Peyer's patch (tissue), 4 donors: ENCODE measurements around the gene RPAP3. TPM values are rescaled to one million over a fixed set of nuclear protein-coding genes. Genes with fewer than 3 reads are reported as not detected.

ENCODE experiments used
- DNase-seq, 3 donors: peaks; one replicate each; pipeline ENCODE4 v3.0.0-alpha.2; 2017 to 2019
- H3K27ac ChIP-seq, 4 donors: fragments of 200-600 bp; sonication (generic); one replicate each; pipeline ENCODE4 v1.5.1; 2016 to 2019
- H3K27me3 ChIP-seq, 2 donors: fragments of 200-600 bp; sonication (generic); one replicate each; pipeline ENCODE4 v1.5.1; 2019
- H3K36me3 ChIP-seq, 3 donors: fragments of 200-600 bp; sonication (generic); one replicate each; pipeline ENCODE4 v1.5.1; 2016 to 2019
- H3K4me1 ChIP-seq, 4 donors: fragments of 200-600 bp; sonication (generic); one replicate each; pipeline ENCODE4 v1.5.1; 2016 to 2019
- H3K4me3 ChIP-seq, 4 donors: fragments of 200-600 bp; sonication (generic); 1 replicate in 3 of 4; 2 replicates in 1 of 4; pipeline ENCODE4 v1.5.1; 2016 to 2019; ENCODE audit warnings: mild to moderate bottlenecking in 1 of 4
- H3K9me3 ChIP-seq, 4 donors: fragments of 200-600 bp; sonication (generic); one replicate each; pipeline ENCODE4 v1.5.1; 2016 to 2019; ENCODE audit warnings: mild to moderate bottlenecking in 1 of 4
- POLR2A ChIP-seq, 2 donors: fragments of 450-650 bp; IDR thresholded peaks; one replicate each; pipeline ENCODE4 v1.5.1; 2017; ENCODE audit warnings: antibody characterized with exemption in 2 of 2, mild to moderate bottlenecking in 2 of 2, moderate library complexity in 2 of 2
- total RNA-seq, 4 donors: library from RNA; depleted of rRNA; stranded (reverse); fragments of >200 nt; gene quantifications; one replicate each; pipeline ENCODE4 v1.1.0, GENCODE V29; 2016
- TF ChIP-seq, protein P1 (sequence below), 6 experiments: fragments of 450-650 bp in 4 of 6; fragments of 200-600 bp in 2 of 6; sonication (generic) in 1 of 6; IDR thresholded peaks; one replicate each; pipeline ENCODE4 v1.5.1; 2017 to 2019; ENCODE audit warnings: antibody characterized with exemption in 6 of 6, mild to moderate bottlenecking in 3 of 6, moderate library complexity in 1 of 6

RPAP3 gene
- total RNA-seq, 4 donors from 2014 or later = 5.4 to 33.8 (median 13.3) TPM

DNA sequence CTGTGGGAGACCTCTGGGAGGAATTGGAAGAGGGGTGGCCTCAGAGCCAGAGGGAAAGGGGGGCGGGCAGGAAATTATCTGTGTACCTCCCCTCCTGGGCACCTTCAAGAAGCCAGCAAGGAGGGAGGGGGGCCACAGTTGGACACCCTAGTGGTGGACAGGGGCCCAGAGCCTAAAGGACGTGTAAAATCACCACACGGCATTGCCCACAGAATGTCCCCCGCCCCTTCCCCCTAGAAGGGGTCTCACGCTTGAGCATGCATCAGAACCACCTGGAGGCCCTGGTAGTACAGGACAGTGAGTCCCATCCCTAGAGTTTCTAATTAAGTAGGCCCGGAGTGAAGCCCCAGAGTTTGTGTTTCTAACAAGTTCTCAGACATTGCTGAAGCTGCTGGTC is 11.2 kb upstream of the RPAP3 start:
- TF ChIP-seq POLR2A (IDR thresholded peaks at IDR 0.05) = no peak
- TF ChIP-seq, protein P1, sequence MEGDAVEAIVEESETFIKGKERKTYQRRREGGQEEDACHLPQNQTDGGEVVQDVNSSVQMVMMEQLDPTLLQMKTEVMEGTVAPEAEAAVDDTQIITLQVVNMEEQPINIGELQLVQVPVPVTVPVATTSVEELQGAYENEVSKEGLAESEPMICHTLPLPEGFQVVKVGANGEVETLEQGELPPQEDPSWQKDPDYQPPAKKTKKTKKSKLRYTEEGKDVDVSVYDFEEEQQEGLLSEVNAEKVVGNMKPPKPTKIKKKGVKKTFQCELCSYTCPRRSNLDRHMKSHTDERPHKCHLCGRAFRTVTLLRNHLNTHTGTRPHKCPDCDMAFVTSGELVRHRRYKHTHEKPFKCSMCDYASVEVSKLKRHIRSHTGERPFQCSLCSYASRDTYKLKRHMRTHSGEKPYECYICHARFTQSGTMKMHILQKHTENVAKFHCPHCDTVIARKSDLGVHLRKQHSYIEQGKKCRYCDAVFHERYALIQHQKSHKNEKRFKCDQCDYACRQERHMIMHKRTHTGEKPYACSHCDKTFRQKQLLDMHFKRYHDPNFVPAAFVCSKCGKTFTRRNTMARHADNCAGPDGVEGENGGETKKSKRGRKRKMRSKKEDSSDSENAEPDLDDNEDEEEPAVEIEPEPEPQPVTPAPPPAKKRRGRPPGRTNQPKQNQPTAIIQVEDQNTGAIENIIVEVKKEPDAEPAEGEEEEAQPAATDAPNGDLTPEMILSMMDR (IDR thresholded peaks at IDR 0.05) = no peak

DNA sequence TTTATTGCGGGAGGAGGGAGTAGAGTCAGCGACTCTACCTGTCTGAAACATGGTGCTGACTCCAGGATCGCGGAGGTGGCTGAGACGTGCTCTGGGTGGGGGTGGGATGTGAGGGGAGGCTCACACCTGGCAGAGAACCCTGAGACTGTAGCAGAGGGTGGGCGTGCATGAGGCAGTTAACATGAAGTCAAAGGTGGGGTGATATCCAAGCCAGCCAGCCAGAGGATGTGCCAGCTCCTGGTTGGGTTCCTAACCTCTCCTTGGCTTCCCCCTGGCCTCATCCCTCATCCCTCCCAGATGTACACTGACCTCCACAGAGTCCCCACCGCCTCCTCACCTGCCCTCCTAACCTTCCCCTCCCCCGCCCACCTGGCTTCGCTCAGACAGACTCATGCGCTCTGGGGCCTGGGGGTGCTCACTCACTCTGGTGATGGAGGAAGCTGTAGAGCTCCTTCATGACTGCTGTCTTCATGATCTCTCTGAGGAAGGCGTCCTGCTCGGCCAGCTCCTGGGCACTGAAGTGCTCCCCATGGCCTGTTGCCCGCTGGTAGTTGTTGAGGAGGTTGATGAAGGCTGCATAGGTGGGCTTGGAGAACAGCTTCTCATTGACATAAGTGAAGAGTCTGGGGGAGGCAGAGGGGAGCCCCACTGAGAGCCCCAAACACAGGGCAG is 10.2 kb upstream of the RPAP3 start:
- peaks cover 0 to 28% (median 2%) of the 10 kb centered on the region in 4 donors for H3K4me1 ChIP-seq
- peaks cover 0 to 5% (median 0%) of the 10 kb centered on the region in 3 donors for H3K36me3 ChIP-seq
- H3K4me3 ChIP-seq = no peak overlapping the region
- H3K27me3 ChIP-seq = no peaks in the 10 kb centered on the region
- peak overlapping the region in 3 of 4 donors; percentile 7 to 72 (median 20) for H3K27ac ChIP-seq
- no peaks in the 10 kb centered on the region for H3K9me3 ChIP-seq
- DNase-seq = no peak
- TF ChIP-seq, protein P1 (IDR thresholded peaks at IDR 0.05) = no peak
- no peak for TF ChIP-seq POLR2A (IDR thresholded peaks at IDR 0.05)

More for the DNA sequence above, 11.2 kb upstream of the RPAP3 start:
- Histone ChIP-seq H3K4me3 (no peak overlapping the region), H3K27ac (peak overlapping the region; percentile 9 to 86 (median 50)), H3K4me1 (peaks cover 0 to 28% (median 2%) of the 10 kb centered on the region in 4 donors), H3K27me3 (no peaks in the 10 kb centered on the region), H3K9me3 (no peaks in the 10 kb centered on the region), H3K36me3 (peaks cover 0 to 5% (median 0%) of the 10 kb centered on the region in 3 donors)
- DNase-seq = no peak

DNA sequence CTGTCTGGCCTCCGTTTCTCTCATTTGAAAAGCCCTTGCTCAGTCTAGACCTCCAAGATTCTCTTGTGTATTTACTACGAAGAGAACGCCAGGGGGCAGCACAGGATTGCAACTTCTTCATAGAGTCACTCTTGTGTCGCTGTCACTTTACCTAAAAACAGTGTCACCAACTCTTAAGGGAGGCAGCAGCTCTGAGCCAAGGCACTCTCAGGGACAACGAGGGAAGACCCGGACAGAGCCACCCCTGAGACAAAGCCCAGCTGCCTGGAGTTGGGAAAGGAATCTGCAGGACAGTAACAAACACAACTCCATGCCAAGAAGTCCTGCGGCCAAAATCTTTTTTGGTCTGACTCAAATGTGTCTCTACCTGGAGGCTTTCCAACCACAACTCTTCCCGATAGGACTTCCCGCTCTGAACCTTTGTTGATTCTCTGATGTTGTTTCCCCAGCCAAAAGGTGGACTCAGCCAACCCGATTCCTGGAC is 9.6 kb upstream of the RPAP3 start:
- Histone ChIP-seq H3K27me3 (no peaks in the 10 kb centered on the region), H3K27ac (peak overlapping the region in 3 of 4 donors; percentile 7 to 72 (median 20)), H3K36me3 (peaks cover 0 to under 1% (median 0%) of the 10 kb centered on the region in 3 donors), H3K4me1 (peaks cover 0 to 28% (median 2%) of the 10 kb centered on the region in 4 donors), H3K9me3 (no peaks in the 10 kb centered on the region), H3K4me3 (no peak overlapping the region)
- TF ChIP-seq, protein P1 (IDR thresholded peaks at IDR 0.05) = peak; percentile 40 to 90 (median 82)
- TF ChIP-seq POLR2A (IDR thresholded peaks at IDR 0.05) = no peak
- DNase-seq = peak; percentile 69 to 92 (median 77)

DNA sequence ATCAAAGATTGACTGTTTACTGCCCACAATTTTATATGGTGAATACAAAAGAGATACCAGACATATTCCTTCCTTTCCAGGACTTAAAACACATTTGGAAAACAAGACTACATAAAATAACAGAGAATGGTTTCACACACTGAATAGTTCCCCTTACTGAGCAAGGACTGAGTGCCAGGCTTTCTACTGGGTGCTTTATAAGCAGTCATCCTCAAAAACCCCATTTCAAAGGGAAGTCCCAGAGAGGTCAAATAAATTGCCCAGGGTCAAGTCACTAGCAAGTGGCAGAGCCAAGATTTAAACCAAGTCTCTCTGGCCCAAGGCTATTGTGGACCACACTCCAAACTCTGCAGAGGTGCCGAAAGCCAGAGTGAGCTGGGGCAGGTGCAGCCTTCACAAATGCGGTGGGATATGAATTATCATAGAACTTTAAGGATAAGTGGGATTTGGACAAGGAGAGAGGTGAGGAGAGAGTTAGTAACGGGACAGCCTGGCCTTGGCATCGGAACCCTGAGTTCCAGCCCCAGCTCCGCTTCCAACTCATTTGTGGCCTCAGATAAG is 9.1 kb upstream of the RPAP3 start:
- H3K27ac ChIP-seq = peak overlapping the region in 1 of 4 donors; percentile 20
- H3K4me1 ChIP-seq = peaks cover 0 to 28% (median 2%) of the 10 kb centered on the region in 4 donors
- no peak for TF ChIP-seq POLR2A (IDR thresholded peaks at IDR 0.05)
- TF ChIP-seq, protein P1 (IDR thresholded peaks at IDR 0.05) = no peak
- no peak for DNase-seq
- H3K9me3 ChIP-seq = no peaks in the 10 kb centered on the region
- H3K4me3 ChIP-seq = no peak overlapping the region
- no peaks in the 10 kb centered on the region for H3K36me3 ChIP-seq
- no peaks in the 10 kb centered on the region for H3K27me3 ChIP-seq

DNA sequence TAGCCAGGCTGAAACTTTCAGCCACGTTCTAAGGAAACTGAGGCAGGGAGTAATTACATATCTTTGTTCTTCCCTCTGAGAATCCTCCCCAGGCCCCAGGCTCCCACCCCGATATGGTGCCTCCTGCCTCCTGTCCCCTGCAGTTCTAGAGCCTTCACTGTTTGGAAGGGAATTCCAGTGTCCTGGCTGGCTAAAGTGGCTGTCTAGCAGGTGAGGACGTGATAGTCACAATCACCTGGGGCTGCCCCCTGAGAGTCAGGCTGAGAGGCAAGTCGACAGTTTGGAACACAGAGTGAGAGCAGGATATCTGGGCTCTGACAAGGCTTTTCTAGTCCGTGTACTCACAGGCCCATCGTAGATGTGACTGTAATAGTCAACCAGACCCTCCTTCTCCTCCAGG is 6.3 kb upstream of the RPAP3 start:
- no peak for DNase-seq
- Histone ChIP-seq H3K4me1 (peaks cover 0 to 33% (median 4%) of the 10 kb centered on the region in 4 donors), H3K9me3 (no peaks in the 10 kb centered on the region), H3K36me3 (no peaks in the 10 kb centered on the region), H3K27me3 (no peaks in the 10 kb centered on the region), H3K27ac (no peak overlapping the region), H3K4me3 (no peak overlapping the region)
- TF ChIP-seq, protein P1 (IDR thresholded peaks at IDR 0.05) = no peak
- no peak for TF ChIP-seq POLR2A (IDR thresholded peaks at IDR 0.05)
